GM12874 (cell line): ENCODE measurements around the gene CAMK1G.
A peak's percentile ranks its signal among the peaks of the same experiment; 100 is the strongest.

Source experiments
- CTCF ChIP-seq: IDR thresholded peaks from 2 replicates; pipeline ENCODE4 v1.5.1; 2011; ENCODE audit warnings: low read depth, mild to moderate bottlenecking, control low read depth, low read length, moderate library complexity; ENCODE audit not compliant: insufficient read depth

CAMK1G gene

GRCh38 chr1:209609791-209610630, 26.5 kb downstream of the CAMK1G start:
- TF ChIP-seq CTCF: no peak

GRCh38 chr1:209610631-209610905, 27.1 kb downstream of the CAMK1G start:
- TF ChIP-seq CTCF: no peak

GRCh38 chr1:209611771-209612570, 28.5 kb downstream of the CAMK1G start:
- peak; percentile 38 for TF ChIP-seq CTCF

- TF ChIP-seq CTCF: no peak
Observed at GRCh38 chr1:209612646-209613399, 29.3 kb downstream of the CAMK1G start.

GRCh38 chr1:209613400-209614150, 30.1 kb downstream of the CAMK1G start:
- TF ChIP-seq CTCF: no peak

- no peak for TF ChIP-seq CTCF
Observed at GRCh38 chr1:209614151-209614420, 30.6 kb downstream of the CAMK1G start.

GRCh38 chr1:209614906-209615305, 31.4 kb downstream of the CAMK1G start:
- TF ChIP-seq CTCF: no peak
